Stimulated activated CD4-positive, alpha-beta T cell treated with anti-CD3 and anti-CD28 coated beads, Interleukin-4, amount 100 ng/mL, for 24 hours (primary cell): ENCODE data around the gene XRCC2.

Source experiments
- DNase-seq: peaks from one replicate; pipeline ENCODE4 v3.0.0-alpha.2; 2020

XRCC2 gene

DNA sequence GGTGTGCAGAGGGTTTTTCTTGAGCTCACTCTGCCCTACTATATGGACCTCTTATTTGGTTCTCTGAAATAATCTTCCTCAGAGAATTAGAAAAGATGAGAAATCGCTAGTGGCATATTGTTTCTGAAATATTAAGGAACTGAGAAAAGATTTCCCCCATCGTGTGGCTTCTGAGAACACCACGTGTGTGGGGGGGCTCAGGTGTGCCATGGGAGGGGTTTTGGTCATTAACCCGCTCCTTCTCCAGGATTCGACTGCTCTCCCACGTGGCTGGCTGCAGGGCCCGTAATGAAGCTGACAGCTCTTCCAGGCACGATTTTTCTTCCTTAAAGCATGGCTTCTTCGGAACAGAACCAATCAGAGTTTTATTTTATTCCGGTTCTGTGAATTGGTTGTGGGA is 67.7 kb downstream of the XRCC2 start:
- DNase-seq: no peak

DNA sequence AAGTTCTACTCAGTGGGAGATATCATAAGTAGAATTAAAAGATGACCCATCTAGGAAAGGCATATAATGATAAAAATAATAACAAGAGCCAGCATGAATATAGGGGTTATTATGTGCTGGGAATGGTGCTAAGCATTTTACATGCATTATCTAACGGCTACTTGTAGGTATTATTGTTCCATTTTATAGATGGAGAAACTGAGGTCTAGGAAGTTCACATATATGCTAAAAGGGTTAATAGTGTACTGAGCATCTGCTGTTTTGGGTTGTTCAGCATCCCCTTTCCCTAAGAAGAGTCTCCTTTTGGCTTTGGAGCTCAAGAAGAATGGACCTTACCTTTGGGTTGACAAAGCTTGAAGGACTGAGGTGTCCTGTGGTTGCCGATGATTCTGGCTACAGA is 68.9 kb downstream of the XRCC2 start:
- DNase-seq: no peak

DNA sequence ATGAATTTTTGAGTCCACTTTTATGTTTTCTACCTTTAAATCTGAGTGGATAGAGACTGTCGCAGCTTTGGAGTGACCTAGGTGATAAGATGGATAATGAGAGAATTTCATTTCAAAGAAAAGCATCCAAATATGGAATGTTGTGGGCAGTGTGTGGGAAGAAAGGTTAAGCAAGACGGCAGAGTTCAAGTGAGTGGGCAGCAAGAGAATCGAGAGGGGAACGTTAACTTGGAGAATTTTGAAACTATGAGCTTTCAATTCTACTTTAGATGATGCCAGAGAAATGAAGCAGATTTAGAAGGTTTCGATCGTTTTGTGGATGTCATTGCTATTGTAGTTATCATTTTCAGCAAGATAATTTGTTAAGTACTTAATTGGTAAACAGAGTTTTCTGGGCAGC is 73.0 kb downstream of the XRCC2 start:
- no peak for DNase-seq

DNA sequence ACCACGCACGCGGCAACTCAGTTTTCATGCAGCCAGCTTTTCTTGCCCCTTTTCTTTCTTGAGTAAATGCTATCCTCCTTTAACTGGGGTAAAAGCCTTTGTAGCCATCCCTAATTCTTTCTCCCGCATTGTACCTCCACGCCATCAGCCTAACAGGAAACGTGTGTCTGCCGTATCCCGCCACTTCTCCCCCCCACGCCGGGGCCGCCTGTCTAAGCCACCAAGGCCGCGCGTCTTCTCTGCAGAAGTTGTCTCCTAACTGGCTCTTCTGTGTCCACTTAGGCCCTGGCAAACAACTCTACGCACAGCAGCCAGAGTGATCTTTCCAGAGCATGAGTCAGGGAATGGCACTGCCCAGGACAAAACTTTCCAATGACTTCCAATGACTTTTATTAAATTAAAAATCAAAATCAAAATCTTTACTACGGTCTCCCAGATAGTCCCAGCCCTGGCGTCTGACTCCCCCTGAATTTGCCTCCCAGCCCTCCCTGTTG is 74.6 kb downstream of the XRCC2 start:
- DNase-seq: no peak

DNA sequence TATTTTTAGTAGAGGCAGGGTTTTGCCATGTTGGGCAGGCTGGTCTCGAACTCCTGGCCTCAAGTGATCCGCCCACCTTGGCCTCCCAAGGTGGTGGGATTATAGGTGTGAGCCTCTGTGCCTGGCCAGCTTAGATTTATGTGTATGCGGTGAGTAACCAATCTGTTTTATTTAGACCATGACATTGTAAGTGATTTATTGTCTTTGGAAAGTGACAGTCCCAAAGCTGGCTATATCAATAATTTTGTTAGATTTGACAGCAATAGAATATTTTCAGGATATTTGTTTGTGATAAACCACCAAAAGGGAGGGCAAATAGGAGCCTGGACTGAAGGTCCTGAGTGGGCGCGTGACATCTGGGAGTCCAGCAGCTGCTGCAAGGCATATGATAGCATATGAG is 75.7 kb downstream of the XRCC2 start:
- DNase-seq: no peak

DNA sequence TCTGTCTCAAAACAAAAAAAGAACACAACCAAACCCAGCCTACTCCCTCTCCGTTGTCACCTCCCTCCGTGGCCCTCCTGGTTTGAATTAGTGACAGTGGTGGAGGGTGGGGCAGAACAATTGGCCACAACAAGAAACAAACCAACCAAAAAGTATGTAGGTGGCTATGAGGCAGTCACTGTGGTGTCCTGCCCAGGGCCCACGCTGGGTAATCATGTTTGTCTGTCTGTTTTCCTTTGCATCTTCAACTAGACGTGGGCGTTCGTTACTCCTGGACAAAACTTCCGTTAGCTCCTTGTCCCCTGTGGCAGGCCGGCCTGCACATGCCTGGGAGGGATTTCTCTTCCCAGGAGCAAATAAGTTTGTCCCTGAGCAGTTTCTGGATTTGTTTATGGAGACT is 78.4 kb downstream of the XRCC2 start:
- no peak for DNase-seq

DNA sequence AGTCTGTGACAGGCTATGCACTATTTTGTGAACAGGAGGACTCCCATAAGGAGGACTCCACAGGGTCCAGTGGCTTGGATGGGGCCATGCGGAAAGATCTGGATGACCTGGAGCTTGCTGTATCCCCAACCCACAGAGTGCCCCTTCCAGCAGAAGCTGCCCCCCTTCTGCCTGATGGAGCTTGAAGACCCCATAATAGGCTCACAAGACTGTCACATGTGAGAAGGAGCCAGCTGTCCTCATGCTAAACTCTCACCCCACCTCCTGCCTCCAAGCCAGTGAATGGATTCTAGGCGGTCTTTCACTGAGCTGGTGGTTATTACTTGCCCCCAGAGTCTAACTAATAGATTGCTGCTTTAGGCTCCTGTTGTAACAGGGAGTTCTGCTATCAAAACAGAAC is 79.1 kb downstream of the XRCC2 start:
- DNase-seq: no peak
